IMR-90 (cell line): ENCODE measurements around the gene SRMS. TPM values are rescaled to one million over a fixed set of nuclear protein-coding genes. Genes with fewer than 3 reads are reported as not detected.
A peak's percentile ranks its signal among the peaks of the same experiment; 100 is the strongest.

ENCODE experiments used
- ATAC-seq: fragments of 200-7000 bp; cut with Tn5 transposase; 2 replicates; pipeline ENCODE4 v1.9.1; 2020; ENCODE audit warnings: low read depth, mild to moderate bottlenecking, moderate library complexity
- BruUV-seq: library from RNA; stranded (reverse); fragments of 400-500 nt; replicated peaks from 2 replicates; lab custom pipeline; 2021; lab: Mats Ljungman, UMichigan
- CTCF ChIA-PET: fragments of 300-600 bp; formaldehyde crosslinking; extraction: SDS; loops from one replicate; lab custom pipeline; 2021; ENCODE audit warnings: antibody characterized with exemption; lab: Yijun Ruan, JAX
- POLR2A ChIA-PET: fragments of 300-600 bp; sonication (Branson Sonifier 250); formaldehyde crosslinking; loops from one replicate; lab custom pipeline; 2022; ENCODE audit warnings: antibody characterized with exemption; ENCODE audit not compliant: unreplicated experiment; lab: Charles Lee
- DNase-seq: peaks from one replicate; pipeline ENCODE4 v3.0.0; 2013
- H2AFZ ChIP-seq: replicated peaks from 2 replicates; pipeline ENCODE3; 2013; ENCODE audit warnings: low read length, mild to moderate bottlenecking; ENCODE audit not compliant: poor library complexity
- H2AK5ac ChIP-seq: 2 replicates; pipeline ENCODE4 v1.6.1; 2013; ENCODE audit warnings: low read depth, low read length, inconsistent platforms
- H2AK9ac ChIP-seq: replicated peaks from 2 replicates; pipeline ENCODE3; 2013; ENCODE audit warnings: mild to moderate bottlenecking, low read depth, low read length, moderate library complexity; ENCODE audit not compliant: poor library complexity
- H2BK120ac ChIP-seq: 2 replicates; pipeline ENCODE4 v1.6.1; 2013; ENCODE audit warnings: low read depth, low read length, inconsistent platforms
- H2BK15ac ChIP-seq: 3 replicates; pipeline ENCODE4 v1.6.1; 2013; ENCODE audit warnings: low read depth, low read length, inconsistent platforms
- H2BK20ac ChIP-seq: 2 replicates; pipeline ENCODE4 v1.6.1; 2013; ENCODE audit warnings: low read depth, mild to moderate bottlenecking, inconsistent platforms, low read length, moderate library complexity
- H2BK5ac ChIP-seq: 2 replicates; pipeline ENCODE4 v1.6.1; 2013; ENCODE audit warnings: mild to moderate bottlenecking, low read depth, low read length, inconsistent platforms; ENCODE audit not compliant: poor library complexity, severe bottlenecking
- H3K14ac ChIP-seq: replicated peaks from 2 replicates; pipeline ENCODE4 v1.6.1; 2013; ENCODE audit warnings: low read depth, low read length, inconsistent platforms
- H3K18ac ChIP-seq: 2 replicates; pipeline ENCODE4 v1.6.1; 2013; ENCODE audit warnings: low read depth, low read length, control low read depth
- H3K23ac ChIP-seq: 2 replicates; pipeline ENCODE4 v1.6.1; 2013; ENCODE audit warnings: low read depth, low read length, inconsistent platforms
- H3K27ac ChIP-seq: 2 replicates; pipeline ENCODE4 v1.5.1; 2013; ENCODE audit warnings: mild to moderate bottlenecking, control low read depth, low read length; ENCODE audit not compliant: insufficient read depth
- H3K27me3 ChIP-seq: 2 replicates; pipeline ENCODE4 v1.6.1; 2013; ENCODE audit warnings: low read length; ENCODE audit not compliant: control insufficient read depth, insufficient read depth
- H3K36me3 ChIP-seq: 2 replicates; pipeline ENCODE4 v1.6.1; 2013; ENCODE audit warnings: low read length, mixed read lengths; ENCODE audit not compliant: control insufficient read depth, insufficient read depth
- H3K4ac ChIP-seq: 2 replicates; pipeline ENCODE4 v1.6.1; 2013; ENCODE audit warnings: low read depth, low read length, inconsistent platforms
- H3K4me1 ChIP-seq: 2 replicates; pipeline ENCODE4 v1.6.1; 2013; ENCODE audit warnings: low read length, mixed read lengths; ENCODE audit not compliant: control insufficient read depth, insufficient read depth
- H3K4me2 ChIP-seq: 2 replicates; pipeline ENCODE4 v1.6.1; 2013; ENCODE audit warnings: low read depth, mild to moderate bottlenecking, control low read depth, low read length, moderate library complexity
- H3K4me3 ChIP-seq: 2 replicates; pipeline ENCODE4 v1.5.1; 2013; ENCODE audit warnings: low read depth, mild to moderate bottlenecking, control low read depth, low read length, moderate library complexity; ENCODE audit not compliant: insufficient read depth
- H3K56ac ChIP-seq: 2 replicates; pipeline ENCODE4 v1.6.1; 2013; ENCODE audit warnings: low read length, inconsistent platforms; ENCODE audit not compliant: insufficient read depth; ENCODE audit errors: extremely low read depth
- H3K79me1 ChIP-seq, 2 experiments: 2 replicates each; pipeline ENCODE4 v1.6.1; 2013; ENCODE audit warnings: low read length in 2 of 2, inconsistent platforms in 1 of 2, low read depth in 1 of 2
- H3K9ac ChIP-seq: 2 replicates; pipeline ENCODE4 v1.6.1; 2013; ENCODE audit warnings: low read depth, low read length, control low read depth
- H3K9me1 ChIP-seq: 2 replicates; pipeline ENCODE4 v1.6.1; 2013; ENCODE audit warnings: low read length, inconsistent platforms; ENCODE audit not compliant: insufficient read depth
- H3K9me3 ChIP-seq: 2 replicates; pipeline ENCODE4 v1.6.1; 2013; ENCODE audit warnings: low read length; ENCODE audit not compliant: control insufficient read depth, insufficient read depth
- H4K20me1 ChIP-seq: 2 replicates; pipeline ENCODE4 v1.6.1; 2013; ENCODE audit warnings: low read length, inconsistent platforms; ENCODE audit not compliant: insufficient read depth
- H4K5ac ChIP-seq: 2 replicates; pipeline ENCODE4 v1.6.1; 2013; ENCODE audit warnings: mild to moderate bottlenecking, low read depth, low read length, control low read depth
- H4K8ac ChIP-seq, 2 experiments: 2 replicates each; pipeline ENCODE4 v1.6.1; 2013; ENCODE audit warnings: low read depth in 2 of 2, low read length in 2 of 2, control low read depth in 1 of 2, inconsistent platforms in 1 of 2
- H4K91ac ChIP-seq: 2 replicates; pipeline ENCODE4 v1.6.1; 2013; ENCODE audit warnings: low read depth, low read length, inconsistent platforms; ENCODE audit not compliant: insufficient read depth
- CHD1 ChIP-seq: IDR thresholded peaks from 2 replicates; pipeline ENCODE4 v1.6.1; 2012; ENCODE audit warnings: low read depth, low read length, improper control_type of control experiment
- FOS ChIP-seq: fragments of 150-350 bp; IDR thresholded peaks from 2 replicates; pipeline ENCODE4 v1.6.1; 2016; ENCODE audit warnings: low read depth, low read length
- MAZ ChIP-seq: IDR thresholded peaks from 2 replicates; pipeline ENCODE4 v1.6.1; 2012; ENCODE audit warnings: low read depth, mild to moderate bottlenecking, low read length, improper control_type of control experiment, moderate library complexity, borderline replicate concordance
- WGBS, 2 experiments: methylation state at CpG; one replicate each; pipeline versions ENCODE4 v1.1.5 to v1.1.7; 2013; ENCODE audit warnings: missing lambda C conversion rate in 2 of 2; ENCODE audit not compliant: insufficient read length in 1 of 2; ENCODE audit errors: extremely low coverage in 2 of 2; 5-methylcytosine and 5-hydroxymethylcytosine counted together
- dilution Hi-C: fragments of 300-500 bp; cut with HindIII; formaldehyde crosslinking; loops from one replicate; pipeline ENCODE4 v1.14.3; 2018; ENCODE audit warnings: low sequenced_read_pairs; ENCODE audit not compliant: unreplicated experiment
- in situ Hi-C: fragments of 300-500 bp; cut with MboI; formaldehyde crosslinking; loops from 3 replicates; pipeline ENCODE4 v1.14.3; 2019; ENCODE audit warnings: low sequenced_read_pairs, inconsistent platforms, mixed read lengths
- intact Hi-C: fragments of 100-400 bp; cut with micrococcal nuclease; formaldehyde crosslinking; loops from 2 replicates; pipeline ENCODE4 v1.10.0; 2022
- polyA plus RNA-seq, 3 experiments: library from polyadenylated mRNA; depleted of rRNA; stranded (reverse); fragments of >200 nt; gene quantifications; 2 replicates each; pipeline ENCODE4 v1.2.3, GENCODE V29; 2012; ENCODE audit warnings: low replicate concordance in 1 of 3
- total RNA-seq: library from RNA; depleted of rRNA; stranded (reverse); fragments of >200 nt; gene quantifications from 2 replicates; pipeline ENCODE4 v1.2.3, GENCODE V29; 2012

Gene SRMS
- total and polyA plus RNA-seq, 2 of the 4 experiments (the other 2 are of a cell fraction) = not detected

GRCh38 chr20:63497946-63498935, 49.3 kb downstream of the SRMS start:
- ChIA-PET POLR2A (no interaction called here), CTCF (no interaction called here)
- intact Hi-C loops = no loop called here

More at GRCh38 chr20:63497946-63498935, 49.3 kb downstream of the SRMS start:
- dilution Hi-C loops (no loop called here), in situ Hi-C loops (no loop called here)
- no peak overlapping the region for H3K9ac ChIP-seq
- H4K20me1 ChIP-seq = peaks cover 4% of the 10 kb centered on the region
- no peak overlapping the region for H3K4ac ChIP-seq
- H2AK5ac ChIP-seq = no peak overlapping the region
- DNase-seq (peak; percentile 36), ATAC-seq (peak; percentile 46)
- H2BK15ac ChIP-seq = no peak overlapping the region
- H3K9me1 ChIP-seq = no peaks in the 10 kb centered on the region
- peak overlapping the region; percentile 39 for H2AK9ac ChIP-seq
- H2BK120ac ChIP-seq = no peak overlapping the region
- peak overlapping the region; percentile 17; the same call in 1 of the 2 replicates for H3K4me3 ChIP-seq
- H3K9me3 ChIP-seq = no peaks in the 10 kb centered on the region
- no peak overlapping the region for H3K14ac ChIP-seq
- H3K27me3 ChIP-seq = peaks cover 26% of the 10 kb centered on the region
- no peak overlapping the region for H3K56ac ChIP-seq
- no TSS peak for BruUV-seq
- no peak overlapping the region for H3K27ac ChIP-seq
- H2BK20ac ChIP-seq = no peak overlapping the region
- 0 out of 2 replicates have a peak, but pooled peaks cover 3% of the 10 kb centered on the region for H3K4me1 ChIP-seq
- H4K8ac ChIP-seq = no peak overlapping the region
- no peaks in the 10 kb centered on the region for H3K79me1 ChIP-seq
- H3K36me3 ChIP-seq = no peaks in the 10 kb centered on the region
- TF ChIP-seq CHD1 (no peak), MAZ (peak; percentile 24; the same call in 1 of the 2 replicates), FOS (peak; percentile 37; the same call in 1 of the 2 replicates)
- peak overlapping the region; percentile 75 for H2AFZ ChIP-seq
- H2BK5ac ChIP-seq = no peak overlapping the region
- H4K5ac ChIP-seq = no peak overlapping the region
- no peak overlapping the region; the same call in 1 of the 2 replicates for H3K4me2 ChIP-seq
- 5% methylated on average over 13 of the region's 60 CpGs; no CpG with 5 or more reads in 1 of the 2 experiments for WGBS, 2 experiments
- no peak overlapping the region for H4K91ac ChIP-seq
- no peak overlapping the region for H3K23ac ChIP-seq
- H3K18ac ChIP-seq = no peak overlapping the region
